Measurements from ENCODE around the gene ERC1.

The ERC1 gene

DNA sequence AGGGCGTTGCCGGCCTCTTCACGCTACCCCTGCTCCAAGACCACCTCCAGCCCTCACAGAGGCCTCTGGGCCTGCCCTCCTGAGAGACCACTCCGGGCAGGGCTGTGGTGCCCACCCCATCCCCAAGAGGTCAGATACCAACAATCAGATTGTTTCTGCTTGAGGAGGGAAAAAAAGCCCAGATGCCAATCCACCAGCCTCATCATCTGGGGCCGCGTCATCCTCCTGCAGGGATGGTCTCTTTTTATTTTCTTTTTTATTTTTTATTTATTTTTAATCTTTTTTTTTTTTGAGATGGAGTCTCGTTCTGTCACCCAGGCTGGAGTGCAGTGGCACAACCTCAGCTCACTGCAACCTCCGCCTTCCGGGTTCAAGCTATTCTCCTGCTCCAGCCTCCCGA is 510.0 kb downstream of the ERC1 start:
- no peak for DNase-seq

- no peak for DNase-seq
These were observed 510.8 kb downstream of the ERC1 start for GRCh38 chr12:1501695-1502378.

- DNase-seq, result no peak
These were observed 511.3 kb downstream of the ERC1 start for GRCh38 chr12:1502379-1502720.

DNA sequence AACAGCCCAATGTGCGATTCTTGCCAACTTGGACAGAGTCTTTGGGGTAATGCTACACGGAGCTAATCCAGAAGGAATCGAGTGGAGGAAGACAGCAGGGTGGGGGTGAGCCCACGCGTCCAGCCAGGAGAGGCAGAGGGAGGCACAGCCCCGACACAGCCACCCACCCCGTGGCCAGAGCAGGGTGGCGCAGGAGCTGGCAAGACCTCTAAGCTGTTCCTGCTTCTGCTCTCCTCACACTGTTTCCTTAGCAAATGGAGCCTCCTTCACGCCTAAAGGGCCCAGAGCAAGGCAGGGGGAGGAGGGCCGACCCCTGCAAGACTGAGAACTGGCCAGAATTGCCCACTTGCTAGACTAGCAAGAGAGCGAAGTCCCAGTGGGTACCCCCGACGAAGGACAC is 511.8 kb downstream of the ERC1 start:
- DNase-seq, result no peak

- no peak for DNase-seq
These were observed 512.3 kb downstream of the ERC1 start for GRCh38 chr12:1503281-1503711.

DNA sequence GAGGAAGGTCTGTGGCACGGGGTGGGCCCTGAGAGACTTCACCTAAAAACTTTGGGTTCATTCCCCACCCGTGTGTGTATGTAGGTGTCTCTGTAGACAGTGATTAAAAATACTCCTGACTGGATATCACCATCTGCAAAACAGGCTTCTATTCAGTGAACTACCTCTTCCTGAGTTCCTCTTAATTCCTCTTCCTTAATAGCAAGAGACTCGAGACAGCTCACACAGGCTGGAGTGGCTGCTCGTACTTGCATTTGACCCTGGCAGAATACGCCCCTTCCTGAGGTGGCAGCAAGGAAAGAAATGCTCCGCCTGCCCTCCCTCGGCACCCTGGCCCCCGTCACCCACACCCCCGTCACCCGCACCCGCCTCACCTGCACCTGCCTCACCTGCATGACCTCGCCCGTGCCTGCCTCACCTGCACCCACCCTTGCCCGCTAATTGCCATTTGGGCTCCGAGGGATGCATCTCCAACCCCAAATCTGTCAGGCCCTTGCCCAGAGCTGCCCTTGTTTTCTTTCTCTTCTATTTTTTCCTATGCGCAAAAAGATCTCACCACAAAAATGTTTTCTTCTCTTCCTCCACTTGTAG is 513.4 kb downstream of the ERC1 start:
- DNase-seq, result no peak

DNA sequence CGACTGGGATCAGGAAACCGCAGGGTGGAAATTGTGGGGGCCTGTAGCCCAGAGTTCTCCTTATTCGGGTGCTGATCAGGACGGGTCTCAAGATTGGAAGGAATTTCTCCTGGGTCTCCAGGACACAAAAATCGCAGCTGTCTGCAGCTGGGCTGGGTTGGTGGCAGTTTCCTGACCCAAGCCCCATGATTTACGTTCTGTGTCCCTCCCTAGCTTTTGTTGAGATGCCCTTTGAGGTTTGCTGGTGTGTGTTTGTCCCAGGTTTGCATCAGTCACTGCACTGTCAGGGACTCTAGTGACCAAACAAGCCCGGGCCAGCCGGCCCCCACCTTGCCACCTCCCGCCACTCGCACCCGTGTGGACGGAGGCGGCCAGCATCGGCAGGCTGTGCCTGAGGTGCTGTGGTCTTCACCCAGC is 513.9 kb downstream of the ERC1 start:
- no peak for DNase-seq

- no peak for DNase-seq
These were observed 514.6 kb downstream of the ERC1 start for GRCh38 chr12:1505576-1505975.

DNA sequence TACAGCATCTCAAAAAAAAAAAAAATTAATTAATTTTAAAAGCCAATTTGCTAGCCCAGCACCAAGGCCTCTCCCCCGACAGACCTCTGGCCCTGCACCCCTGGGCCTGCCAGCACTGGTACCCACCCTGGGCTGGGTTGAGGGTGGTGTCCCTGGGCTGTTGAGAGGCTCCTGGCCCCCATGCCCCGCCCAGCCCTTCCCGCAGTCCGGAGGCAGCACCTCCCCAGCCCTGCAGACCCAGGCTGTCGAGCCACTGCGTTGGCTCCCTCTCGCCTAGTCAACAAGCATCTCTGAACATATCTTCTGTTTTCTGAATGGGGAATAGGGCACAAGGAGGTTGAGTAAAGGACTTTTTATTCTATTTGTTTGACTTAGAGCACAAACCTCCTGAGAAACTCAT is 516.3 kb downstream of the ERC1 start:
- no peak for DNase-seq

GRCh38 chr12:1509413-1510052 is 518.5 kb downstream of the ERC1 start:
- no peak for DNase-seq

GRCh38 chr12:1510056-1510812 is 519.2 kb downstream of the ERC1 start:
- DNase-seq, result no peak

GRCh38 chr12:1515010-1515409 is 524.0 kb downstream of the ERC1 start:
- no peak for DNase-seq

GRCh38 chr12:1515428-1515827 is 524.4 kb downstream of the ERC1 start:
- no peak for DNase-seq

GRCh38 chr12:1517007-1517406 is 526.0 kb downstream of the ERC1 start:
- DNase-seq, result peak; percentile 18

DNA sequence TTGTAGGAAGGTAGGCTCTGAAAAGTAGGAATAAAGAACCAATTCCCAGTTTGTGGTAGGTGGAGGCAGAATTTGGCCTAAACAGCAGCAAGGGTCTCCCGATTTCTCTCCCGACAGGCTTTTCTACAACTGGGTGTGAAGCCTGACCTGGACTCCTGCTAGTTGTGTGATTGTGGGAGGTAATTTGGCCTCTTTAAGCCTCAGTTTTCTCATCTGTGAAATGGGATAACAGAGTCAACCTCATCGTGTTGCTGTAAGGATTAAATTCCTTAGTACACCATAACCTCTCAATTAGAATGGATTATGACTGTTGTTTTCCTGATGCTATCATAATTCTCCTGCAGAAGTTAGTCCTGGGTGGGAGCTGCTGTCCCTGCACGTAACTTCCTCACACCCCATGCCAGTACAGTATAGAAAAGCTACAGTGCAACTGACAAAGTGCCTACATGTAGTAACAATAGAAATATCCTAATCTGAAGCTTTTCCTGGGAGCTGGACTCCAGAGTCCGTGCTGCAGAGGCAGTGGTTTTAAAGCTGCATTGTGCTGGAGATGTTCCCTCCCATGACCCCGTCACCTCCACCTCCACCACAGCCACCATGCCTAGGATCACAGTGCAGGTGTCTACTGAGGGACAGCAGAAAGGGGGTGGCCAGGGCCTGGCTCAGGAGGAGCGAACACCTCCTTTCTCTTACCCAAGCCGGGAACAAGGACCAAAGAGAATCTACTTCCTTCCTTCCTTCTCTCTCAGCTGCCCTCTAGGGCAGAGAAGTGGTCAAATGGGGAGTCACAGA is 526.9 kb downstream of the ERC1 start:
- no peak for DNase-seq

GRCh38 chr12:1518591-1519516 is 527.8 kb downstream of the ERC1 start:
- DNase-seq, result no peak

DNA sequence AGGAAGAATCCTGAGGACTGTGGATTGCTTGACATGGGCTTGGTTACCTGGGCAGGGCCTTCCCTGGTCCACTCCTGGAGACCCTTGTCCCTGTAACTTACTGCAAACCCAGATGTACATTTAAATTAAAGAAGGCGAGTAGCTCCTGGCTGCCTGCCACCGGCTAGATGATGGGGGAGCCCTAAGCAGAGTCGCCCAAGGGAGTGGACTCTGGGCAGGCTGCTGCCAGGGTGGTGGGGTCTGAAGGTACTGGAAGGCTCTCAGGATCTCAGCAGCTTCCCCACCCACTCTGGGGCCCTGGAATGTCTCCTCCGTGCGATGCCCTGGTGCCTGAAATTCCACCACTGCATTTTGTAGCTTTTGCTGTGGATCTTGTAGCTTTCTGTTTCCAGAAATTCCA is 528.6 kb downstream of the ERC1 start:
- DNase-seq, result no peak

- no peak for DNase-seq
These were observed 532.0 kb downstream of the ERC1 start for GRCh38 chr12:1523046-1523445.

GRCh38 chr12:1523558-1524050 is 532.6 kb downstream of the ERC1 start:
- DNase-seq, result no peak

GRCh38 chr12:1525858-1526257 is 534.8 kb downstream of the ERC1 start:
- DNase-seq, result no peak

DNA sequence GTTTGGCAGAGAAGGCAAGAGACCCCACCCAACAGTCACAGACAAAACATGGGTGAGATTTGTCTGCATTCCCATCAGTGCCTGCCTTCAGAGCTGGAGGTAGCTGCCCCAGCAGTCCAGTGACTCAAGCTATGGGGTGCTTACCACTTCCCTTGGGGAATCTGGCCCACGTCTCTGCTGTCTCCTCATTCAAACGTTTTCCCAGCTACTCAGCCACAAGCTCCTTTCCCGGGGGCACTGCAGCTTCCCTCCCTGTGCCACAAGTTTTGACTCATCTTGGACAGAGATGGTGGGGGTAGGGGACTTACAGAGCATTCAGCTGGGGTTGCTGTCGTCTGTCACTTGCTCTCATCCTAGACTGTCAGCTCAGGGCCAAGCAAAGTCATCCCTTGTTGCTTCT is 536.8 kb downstream of the ERC1 start:
- DNase-seq, result no peak

DNA sequence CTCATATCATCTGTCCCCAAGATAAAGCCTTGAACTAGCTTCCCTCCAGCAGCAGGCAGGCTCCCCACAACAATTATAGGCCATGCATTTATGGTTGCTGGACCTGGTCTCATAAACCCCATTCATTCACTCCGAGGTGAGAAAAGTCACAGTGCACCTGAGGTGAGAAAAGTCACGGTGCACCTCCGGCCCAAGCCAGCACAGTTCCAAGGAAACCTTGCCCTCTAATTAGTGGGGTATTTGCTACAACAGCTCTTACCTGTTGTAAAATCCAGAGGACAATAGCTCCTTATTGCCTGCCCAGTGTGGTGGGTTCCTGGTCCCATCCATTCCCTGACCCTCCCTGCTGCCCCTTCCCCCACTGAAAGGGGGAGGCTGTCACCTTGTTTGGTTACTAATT is 537.8 kb downstream of the ERC1 start:
- no peak for DNase-seq

Data from CD4-positive, alpha-beta T cell treated with Interleukin-17A for 4 hours (primary cell).